SK-N-SH (cell line): Measurements from ENCODE around the gene ANKRD11. TPM values are rescaled to one million over a fixed set of nuclear protein-coding genes. Genes with fewer than 3 reads are reported as not detected.

Experiments
- CTCF ChIA-PET: fragments of 300-600, 350-600 bp; formaldehyde crosslinking; extraction: SDS; loops from one replicate; lab custom pipeline; 2021; lab: Yijun Ruan, JAX
- POLR2A ChIA-PET: fragments of 350-600 bp; sonication (Branson Sonifier 250); formaldehyde crosslinking; extraction: SDS; loops from one replicate; lab custom pipeline; 2020; ENCODE audit warnings: antibody characterized with exemption, inconsistent platforms; lab: Yijun Ruan, JAX
- DNase-seq: peaks from one replicate; pipeline ENCODE4 v3.0.0; 2012
- H2AFZ ChIP-seq: fragments of 200-600 bp; sonication (generic); 2 replicates; pipeline ENCODE4 v1.8.1; 2016; ENCODE audit warnings: antibody characterized with exemption, mild to moderate bottlenecking, low read depth
- H3F3A ChIP-seq: fragments of 200-600 bp; sonication (generic); replicated peaks from 2 replicates; pipeline ENCODE3; 2016; ENCODE audit warnings: antibody characterized with exemption, mild to moderate bottlenecking; ENCODE audit not compliant: insufficient read depth
- H3K27ac ChIP-seq, 2 experiments: fragments of 200-500 bp in 1 of 2; fragments of 200-600 bp in 1 of 2; sonication (Bioruptor generic) in 1 of 2; sonication (generic), shearing (Covaris generic) in 1 of 2; 2 replicates each; pipeline versions ENCODE4 v1.5.1 to v1.6.1; 2014 to 2016; ENCODE audit warnings: low read depth in 2 of 2, inconsistent platforms in 1 of 2, low read length in 1 of 2, mild to moderate bottlenecking in 1 of 2, mixed read lengths in 1 of 2
- H3K27me3 ChIP-seq: fragments of 200-600 bp; sonication (generic), shearing (Covaris generic); 2 replicates; pipeline ENCODE4 v1.6.1; 2016; ENCODE audit warnings: mixed run types; ENCODE audit not compliant: insufficient read depth
- H3K36me3 ChIP-seq, 2 experiments: fragments of 200-500 bp in 1 of 2; fragments of 200-600 bp in 1 of 2; sonication (Bioruptor generic) in 1 of 2; sonication (generic) in 1 of 2; replicated peaks in 1 of 2; 2 replicates each; pipeline versions ENCODE3 to v1.5.1; 2014 to 2016; ENCODE audit warnings: low read length in 1 of 2, mild to moderate bottlenecking in 1 of 2; ENCODE audit not compliant: insufficient read depth in 2 of 2, control insufficient read depth in 1 of 2
- H3K4me1 ChIP-seq, 2 experiments: fragments of 200-500 bp in 1 of 2; fragments of 200-600 bp in 1 of 2; sonication (Bioruptor generic) in 1 of 2; sonication (generic), shearing (Covaris generic) in 1 of 2; 2 replicates each; pipeline versions ENCODE4 v1.5.1 to v1.6.1; 2014 to 2016; ENCODE audit warnings: low read depth in 1 of 2, low read length in 1 of 2, mixed run types in 1 of 2; ENCODE audit not compliant: insufficient read depth in 2 of 2, control insufficient read depth in 1 of 2
- H3K4me2 ChIP-seq: fragments of 200-600 bp; sonication (generic), shearing (Covaris generic); 2 replicates; pipeline ENCODE4 v1.6.1; 2017; ENCODE audit warnings: mixed run types
- H3K4me3 ChIP-seq, 2 experiments: fragments of 200-500 bp in 1 of 2; fragments of 200-600 bp in 1 of 2; sonication (Bioruptor generic) in 1 of 2; sonication (generic), shearing (Covaris generic) in 1 of 2; 2 replicates each; pipeline versions ENCODE4 v1.5.1 to v1.8.1; 2014 to 2016; ENCODE audit warnings: low read depth in 2 of 2, inconsistent platforms in 1 of 2, low read length in 1 of 2, mild to moderate bottlenecking in 1 of 2, mixed read lengths in 1 of 2, moderate library complexity in 1 of 2
- H3K79me2 ChIP-seq: fragments of 200-600 bp; sonication (generic); 2 replicates; pipeline ENCODE4 v1.8.1; 2017; ENCODE audit warnings: mild to moderate bottlenecking; ENCODE audit not compliant: insufficient read depth
- H3K9ac ChIP-seq: fragments of 200-600 bp; sonication (generic); 2 replicates; pipeline ENCODE4 v1.6.1; 2017; ENCODE audit warnings: mixed run types
- H3K9me2 ChIP-seq: fragments of 200-600 bp; sonication (generic); 2 replicates; pipeline ENCODE4 v1.6.1; 2017; ENCODE audit warnings: mixed run types
- H3K9me3 ChIP-seq: fragments of 200-600 bp; sonication (generic); 2 replicates; pipeline ENCODE4 v1.6.1; 2017; ENCODE audit warnings: mixed run types, mild to moderate bottlenecking, moderate library complexity
- H4K20me1 ChIP-seq: fragments of 200-600 bp; sonication (generic); 2 replicates; pipeline ENCODE4 v1.6.1; 2017; ENCODE audit warnings: mild to moderate bottlenecking, mixed run types; ENCODE audit not compliant: insufficient read depth
- CHD2 ChIP-seq: fragments of 150-350 bp; IDR thresholded peaks from 2 replicates; pipeline ENCODE4 v1.6.1; 2018; ENCODE audit warnings: low read length; ENCODE audit not compliant: partially characterized antibody
- EP300 ChIP-seq, 2 experiments: IDR thresholded peaks; 2 replicates each; pipeline versions ENCODE4 v1.4.0 to v1.6.1; 2012; ENCODE audit warnings: borderline replicate concordance in 1 of 2, low read depth in 1 of 2, low read length in 1 of 2
- EZH2phosphoT487 ChIP-seq: fragments of 200-600 bp; sonication (generic); IDR thresholded peaks from 2 replicates; pipeline ENCODE4 v1.6.1; 2017; ENCODE audit warnings: low read depth, mixed run types, mild to moderate bottlenecking, antibody characterized with exemption, moderate library complexity, borderline replicate concordance
- FOSL2 ChIP-seq: IDR thresholded peaks from 2 replicates; pipeline ENCODE4 v1.4.0; 2012; ENCODE audit warnings: low read depth, mild to moderate bottlenecking, moderate library complexity, borderline replicate concordance
- FOXM1 ChIP-seq: IDR thresholded peaks from 2 replicates; pipeline ENCODE4 v1.4.0; 2012; ENCODE audit warnings: low read depth, mild to moderate bottlenecking
- GABPA ChIP-seq: IDR thresholded peaks from 2 replicates; pipeline ENCODE4 v1.4.0; 2012; ENCODE audit warnings: low read depth, mild to moderate bottlenecking
- JUND ChIP-seq: IDR thresholded peaks from 2 replicates; pipeline ENCODE4 v1.4.0; 2012
- MEF2A ChIP-seq: IDR thresholded peaks from 2 replicates; pipeline ENCODE4 v1.4.0; 2012; ENCODE audit warnings: low read depth, borderline replicate concordance
- NRF1 ChIP-seq: IDR thresholded peaks from 2 replicates; pipeline ENCODE4 v1.6.1; 2012; ENCODE audit warnings: low read depth, mild to moderate bottlenecking, low read length
- PBX3 ChIP-seq: IDR thresholded peaks from 2 replicates; pipeline ENCODE4; 2012
- RFX5 ChIP-seq: IDR thresholded peaks from 2 replicates; pipeline ENCODE4 v1.6.1; 2012; ENCODE audit warnings: mild to moderate bottlenecking, improper control_type of control experiment, low read length
- TAF1 ChIP-seq: IDR thresholded peaks from 2 replicates; pipeline ENCODE4 v1.6.1; 2012; ENCODE audit warnings: low read depth, mild to moderate bottlenecking, low read length, moderate library complexity, borderline replicate concordance
- WGBS: methylation state at CpG from one replicate; pipeline ENCODE4 v1.1.6; 2017; ENCODE audit warnings: low lambda C conversion rate; 5-methylcytosine and 5-hydroxymethylcytosine counted together
- polyA plus RNA-seq, 3 experiments: library from polyadenylated mRNA; depleted of rRNA; stranded (reverse); fragments of >200 nt; gene quantifications; 2 replicates each; pipeline ENCODE4 v1.2.3, GENCODE V29; 2012
- TF ChIP-seq, protein P1 (sequence below): IDR thresholded peaks from 2 replicates; pipeline ENCODE4 v1.6.1; 2012; ENCODE audit warnings: mild to moderate bottlenecking, low read depth, low read length, moderate library complexity
- TF ChIP-seq, protein P2 (sequence below): fragments of 200-600 bp; sonication (generic); IDR thresholded peaks from 2 replicates; pipeline ENCODE4 v1.6.1; 2017; ENCODE audit warnings: antibody characterized with exemption, mild to moderate bottlenecking, moderate library complexity

ANKRD11 gene
- polyA plus RNA-seq, 1 of the 3 experiments (the other 2 are of a cell fraction): 50.2 TPM

GRCh38 chr16:89378947-89379771 is 111.2 kb downstream of the ANKRD11 start (continued):
- TF ChIP-seq EP300 (IDR thresholded peaks at IDR 0.05; ENCODE audit: borderline replicate concordance in 1 of 2, low read depth in 1 of 2, low read length in 1 of 2) (no peak), MEF2A (no peak), NRF1 (no peak), EZH2phosphoT487 (no peak), FOSL2 (no peak), CHD2 (no peak), RFX5 (no peak), GABPA (no peak)

DNA sequence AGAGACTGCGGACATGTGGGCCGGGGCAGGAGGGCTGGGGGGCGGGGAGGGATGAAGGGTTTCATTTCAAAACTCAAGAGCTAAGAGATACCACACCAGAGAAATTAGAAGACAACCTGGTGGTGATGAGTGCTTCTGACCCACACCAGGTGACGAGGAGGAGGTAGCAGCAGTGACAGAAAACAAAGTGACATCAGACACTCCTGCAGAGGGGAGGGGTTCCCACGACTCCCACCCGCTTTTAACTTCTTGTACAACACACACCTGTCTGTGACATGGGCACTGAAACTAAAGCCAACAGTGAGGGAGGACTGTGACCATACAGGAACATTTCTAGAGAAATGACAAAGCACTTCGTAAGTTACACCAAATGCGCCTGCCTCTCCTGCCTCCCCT is 112.9 kb downstream of the ANKRD11 start:
- Histone ChIP-seq H3K9me2 (no peaks in the 10 kb centered on the region), H3K79me2 (peaks cover 100% of the 10 kb centered on the region), H3K27ac (no peak overlapping the region), H3K4me1 (peaks cover 4 to 18% of the 10 kb centered on the region in 2 experiments; a peak in 2 of 4 replicates), H4K20me1 (peaks cover 100% of the 10 kb centered on the region), H3K4me3 (no peak overlapping the region), H3K4me2 (no peak overlapping the region), H3K27me3 (no peaks in the 10 kb centered on the region), H3K9me3 (no peaks in the 10 kb centered on the region), H3K36me3 (peaks cover 0 to 6% of the 10 kb centered on the region in 2 experiments), H3F3A (peaks cover 4% of the 10 kb centered on the region), H2AFZ (no peak overlapping the region), H3K9ac (no peak overlapping the region)
- no peak for DNase-seq
- ChIA-PET POLR2A (no interaction called here), CTCF (no interaction called here)
- 98% methylated on average over 8 of the region's 8 CpGs for WGBS
- TF ChIP-seq PBX3: no peak
- TF ChIP-seq NRF1: no peak
- TF ChIP-seq, protein P1, sequence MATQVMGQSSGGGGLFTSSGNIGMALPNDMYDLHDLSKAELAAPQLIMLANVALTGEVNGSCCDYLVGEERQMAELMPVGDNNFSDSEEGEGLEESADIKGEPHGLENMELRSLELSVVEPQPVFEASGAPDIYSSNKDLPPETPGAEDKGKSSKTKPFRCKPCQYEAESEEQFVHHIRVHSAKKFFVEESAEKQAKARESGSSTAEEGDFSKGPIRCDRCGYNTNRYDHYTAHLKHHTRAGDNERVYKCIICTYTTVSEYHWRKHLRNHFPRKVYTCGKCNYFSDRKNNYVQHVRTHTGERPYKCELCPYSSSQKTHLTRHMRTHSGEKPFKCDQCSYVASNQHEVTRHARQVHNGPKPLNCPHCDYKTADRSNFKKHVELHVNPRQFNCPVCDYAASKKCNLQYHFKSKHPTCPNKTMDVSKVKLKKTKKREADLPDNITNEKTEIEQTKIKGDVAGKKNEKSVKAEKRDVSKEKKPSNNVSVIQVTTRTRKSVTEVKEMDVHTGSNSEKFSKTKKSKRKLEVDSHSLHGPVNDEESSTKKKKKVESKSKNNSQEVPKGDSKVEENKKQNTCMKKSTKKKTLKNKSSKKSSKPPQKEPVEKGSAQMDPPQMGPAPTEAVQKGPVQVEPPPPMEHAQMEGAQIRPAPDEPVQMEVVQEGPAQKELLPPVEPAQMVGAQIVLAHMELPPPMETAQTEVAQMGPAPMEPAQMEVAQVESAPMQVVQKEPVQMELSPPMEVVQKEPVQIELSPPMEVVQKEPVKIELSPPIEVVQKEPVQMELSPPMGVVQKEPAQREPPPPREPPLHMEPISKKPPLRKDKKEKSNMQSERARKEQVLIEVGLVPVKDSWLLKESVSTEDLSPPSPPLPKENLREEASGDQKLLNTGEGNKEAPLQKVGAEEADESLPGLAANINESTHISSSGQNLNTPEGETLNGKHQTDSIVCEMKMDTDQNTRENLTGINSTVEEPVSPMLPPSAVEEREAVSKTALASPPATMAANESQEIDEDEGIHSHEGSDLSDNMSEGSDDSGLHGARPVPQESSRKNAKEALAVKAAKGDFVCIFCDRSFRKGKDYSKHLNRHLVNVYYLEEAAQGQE: no peak
- no peak for TF ChIP-seq JUND
- TF ChIP-seq EP300 (IDR thresholded peaks at IDR 0.05; ENCODE audit: borderline replicate concordance in 1 of 2, low read depth in 1 of 2, low read length in 1 of 2): no peak
- no peak for TF ChIP-seq RFX5
- no peak for TF ChIP-seq TAF1
- no peak for TF ChIP-seq FOXM1
- TF ChIP-seq, protein P2, sequence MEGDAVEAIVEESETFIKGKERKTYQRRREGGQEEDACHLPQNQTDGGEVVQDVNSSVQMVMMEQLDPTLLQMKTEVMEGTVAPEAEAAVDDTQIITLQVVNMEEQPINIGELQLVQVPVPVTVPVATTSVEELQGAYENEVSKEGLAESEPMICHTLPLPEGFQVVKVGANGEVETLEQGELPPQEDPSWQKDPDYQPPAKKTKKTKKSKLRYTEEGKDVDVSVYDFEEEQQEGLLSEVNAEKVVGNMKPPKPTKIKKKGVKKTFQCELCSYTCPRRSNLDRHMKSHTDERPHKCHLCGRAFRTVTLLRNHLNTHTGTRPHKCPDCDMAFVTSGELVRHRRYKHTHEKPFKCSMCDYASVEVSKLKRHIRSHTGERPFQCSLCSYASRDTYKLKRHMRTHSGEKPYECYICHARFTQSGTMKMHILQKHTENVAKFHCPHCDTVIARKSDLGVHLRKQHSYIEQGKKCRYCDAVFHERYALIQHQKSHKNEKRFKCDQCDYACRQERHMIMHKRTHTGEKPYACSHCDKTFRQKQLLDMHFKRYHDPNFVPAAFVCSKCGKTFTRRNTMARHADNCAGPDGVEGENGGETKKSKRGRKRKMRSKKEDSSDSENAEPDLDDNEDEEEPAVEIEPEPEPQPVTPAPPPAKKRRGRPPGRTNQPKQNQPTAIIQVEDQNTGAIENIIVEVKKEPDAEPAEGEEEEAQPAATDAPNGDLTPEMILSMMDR: no peak
